Thyroid gland (tissue), 4 donors: ENCODE data around the gene SIPA1L2.

ENCODE experiments used
- CTCF ChIP-seq, 6 experiments: fragments of 200-600 bp in 3 of 6; fragments of 450-650 bp in 3 of 6; sonication (generic) in 3 of 6; IDR thresholded peaks; one replicate each; pipeline ENCODE4 v1.5.1; 2016 to 2019; ENCODE audit warnings: antibody characterized with exemption in 6 of 6, mild to moderate bottlenecking in 2 of 6, inconsistent platforms in 1 of 6, moderate library complexity in 1 of 6
- POLR2A ChIP-seq, 2 donors: fragments of 450-650 bp; IDR thresholded peaks; one replicate each; pipeline ENCODE4 v1.6.1; 2017; ENCODE audit warnings: antibody characterized with exemption in 2 of 2, mild to moderate bottlenecking in 2 of 2, moderate library complexity in 1 of 2

- TF ChIP-seq CTCF (IDR thresholded peaks at IDR 0.05) (no peak), POLR2A (IDR thresholded peaks at IDR 0.05) (no peak)
Observed at GRCh38 chr1:232627171-232627570, 2.8 kb downstream of the SIPA1L2 start.
